ENCODE measurements around the gene PAM. TPM values are rescaled to one million over a fixed set of nuclear protein-coding genes. Genes with fewer than 3 reads are reported as not detected.
A peak's percentile ranks its signal among the peaks of the same experiment; 100 is the strongest.

Gene PAM
- polyA plus RNA-seq, 1 donor from 2014 or later, result 3.4 TPM

- H3K4me1 Mint-ChIP-seq, result peaks cover 4 to 6% (median 5%) of the 10 kb centered on the region in 3 donors
- no peaks in the 10 kb centered on the region for H3K9me3 Mint-ChIP-seq
- no peak overlapping the region for H3K27ac Mint-ChIP-seq
- no peaks in the 10 kb centered on the region for H3K27me3 Mint-ChIP-seq
- no peaks in the 10 kb centered on the region for H3K36me3 Mint-ChIP-seq
- peak overlapping the region in 1 of 4 donors; percentile 19 for H3K4me3 Mint-ChIP-seq
Measured at GRCh38 chr5:102801371-102801770, 46.3 kb downstream of the PAM start.

GRCh38 chr5:102802708-102803458 is 47.8 kb downstream of the PAM start:
- Mint-ChIP-seq H3K27me3 (no peaks in the 10 kb centered on the region), H3K4me3 (peak overlapping the region in 1 of 4 donors; percentile 16), H3K36me3 (no peaks in the 10 kb centered on the region), H3K4me1 (peaks cover 4 to 6% (median 5%) of the 10 kb centered on the region in 3 donors), H3K27ac (peak overlapping the region in 1 of 3 donors; percentile 71), H3K9me3 (no peaks in the 10 kb centered on the region)

GRCh38 chr5:102807878-102808502 is 52.9 kb downstream of the PAM start:
- Mint-ChIP-seq H3K27me3 (no peaks in the 10 kb centered on the region), H3K36me3 (no peaks in the 10 kb centered on the region), H3K4me3 (no peak overlapping the region), H3K27ac (no peak overlapping the region), H3K9me3 (no peaks in the 10 kb centered on the region), H3K4me1 (peaks cover 0 to 2% (median 2%) of the 10 kb centered on the region in 3 donors)

- Mint-ChIP-seq H3K36me3 (no peaks in the 10 kb centered on the region), H3K27me3 (no peaks in the 10 kb centered on the region), H3K9me3 (no peaks in the 10 kb centered on the region), H3K4me3 (no peak overlapping the region), H3K27ac (no peak overlapping the region), H3K4me1 (peaks cover 0 to 2% (median 0%) of the 10 kb centered on the region in 3 donors)
Measured at GRCh38 chr5:102809033-102809432, 53.9 kb downstream of the PAM start.

- peaks cover 9 to 13% (median 11%) of the 10 kb centered on the region in 3 donors for H3K4me1 Mint-ChIP-seq
- no peak overlapping the region for H3K27ac Mint-ChIP-seq
- no peaks in the 10 kb centered on the region for H3K9me3 Mint-ChIP-seq
- no peaks in the 10 kb centered on the region for H3K36me3 Mint-ChIP-seq
- no peaks in the 10 kb centered on the region for H3K27me3 Mint-ChIP-seq
- no peak overlapping the region for H3K4me3 Mint-ChIP-seq
Measured at GRCh38 chr5:102811972-102812371, 56.9 kb downstream of the PAM start.

GRCh38 chr5:102813740-102814139 is 58.6 kb downstream of the PAM start:
- H3K9me3 Mint-ChIP-seq, result no peaks in the 10 kb centered on the region
- no peak overlapping the region for H3K4me3 Mint-ChIP-seq
- H3K27ac Mint-ChIP-seq, result no peak overlapping the region
- H3K27me3 Mint-ChIP-seq, result no peaks in the 10 kb centered on the region
- H3K4me1 Mint-ChIP-seq, result peaks cover 9 to 13% (median 11%) of the 10 kb centered on the region in 3 donors
- no peaks in the 10 kb centered on the region for H3K36me3 Mint-ChIP-seq

GRCh38 chr5:102815084-102815483 is 60.0 kb downstream of the PAM start:
- H3K27ac Mint-ChIP-seq, result no peak overlapping the region
- H3K4me1 Mint-ChIP-seq, result peaks cover 9 to 13% (median 11%) of the 10 kb centered on the region in 3 donors
- no peaks in the 10 kb centered on the region for H3K36me3 Mint-ChIP-seq
- H3K4me3 Mint-ChIP-seq, result no peak overlapping the region
- no peaks in the 10 kb centered on the region for H3K9me3 Mint-ChIP-seq
- no peaks in the 10 kb centered on the region for H3K27me3 Mint-ChIP-seq

GRCh38 chr5:102815540-102816332 is 60.6 kb downstream of the PAM start:
- no peaks in the 10 kb centered on the region for H3K27me3 Mint-ChIP-seq
- H3K4me1 Mint-ChIP-seq, result peaks cover 9 to 13% (median 11%) of the 10 kb centered on the region in 3 donors
- H3K4me3 Mint-ChIP-seq, result no peak overlapping the region
- H3K27ac Mint-ChIP-seq, result no peak overlapping the region
- no peaks in the 10 kb centered on the region for H3K36me3 Mint-ChIP-seq
- no peaks in the 10 kb centered on the region for H3K9me3 Mint-ChIP-seq

- peaks cover 9 to 13% (median 11%) of the 10 kb centered on the region in 3 donors for H3K4me1 Mint-ChIP-seq
- no peak overlapping the region for H3K4me3 Mint-ChIP-seq
- no peaks in the 10 kb centered on the region for H3K9me3 Mint-ChIP-seq
- no peaks in the 10 kb centered on the region for H3K27me3 Mint-ChIP-seq
- no peak overlapping the region for H3K27ac Mint-ChIP-seq
- H3K36me3 Mint-ChIP-seq, result no peaks in the 10 kb centered on the region
Measured at GRCh38 chr5:102818345-102818744, 63.2 kb downstream of the PAM start.

GRCh38 chr5:102818934-102819333 is 63.8 kb downstream of the PAM start:
- Mint-ChIP-seq H3K4me3 (no peak overlapping the region), H3K27ac (no peak overlapping the region), H3K4me1 (peaks cover 9 to 13% (median 11%) of the 10 kb centered on the region in 3 donors), H3K36me3 (no peaks in the 10 kb centered on the region), H3K27me3 (no peaks in the 10 kb centered on the region), H3K9me3 (no peaks in the 10 kb centered on the region)

GRCh38 chr5:102819634-102820033 is 64.5 kb downstream of the PAM start:
- H3K4me1 Mint-ChIP-seq, result peaks cover 9 to 13% (median 11%) of the 10 kb centered on the region in 3 donors
- H3K36me3 Mint-ChIP-seq, result no peaks in the 10 kb centered on the region
- no peaks in the 10 kb centered on the region for H3K27me3 Mint-ChIP-seq
- no peaks in the 10 kb centered on the region for H3K9me3 Mint-ChIP-seq
- no peak overlapping the region for H3K4me3 Mint-ChIP-seq
- no peak overlapping the region for H3K27ac Mint-ChIP-seq

GRCh38 chr5:102823441-102823874 is 68.4 kb downstream of the PAM start:
- Mint-ChIP-seq H3K36me3 (no peaks in the 10 kb centered on the region), H3K27ac (no peak overlapping the region), H3K27me3 (no peaks in the 10 kb centered on the region), H3K9me3 (no peaks in the 10 kb centered on the region), H3K4me3 (no peak overlapping the region), H3K4me1 (no peaks in the 10 kb centered on the region)

- Mint-ChIP-seq H3K4me1 (no peaks in the 10 kb centered on the region), H3K27me3 (no peaks in the 10 kb centered on the region), H3K9me3 (no peaks in the 10 kb centered on the region), H3K4me3 (no peak overlapping the region), H3K27ac (no peak overlapping the region), H3K36me3 (peaks cover 1% of the 10 kb centered on the region)
Measured at GRCh38 chr5:102826629-102827028, 71.5 kb downstream of the PAM start.

- no peak overlapping the region for H3K4me3 Mint-ChIP-seq
- peaks cover 3% of the 10 kb centered on the region for H3K36me3 Mint-ChIP-seq
- H3K27me3 Mint-ChIP-seq, result no peaks in the 10 kb centered on the region
- no peaks in the 10 kb centered on the region for H3K4me1 Mint-ChIP-seq
- no peaks in the 10 kb centered on the region for H3K9me3 Mint-ChIP-seq
- H3K27ac Mint-ChIP-seq, result no peak overlapping the region
Measured at GRCh38 chr5:102830241-102830640, 75.1 kb downstream of the PAM start.

- H3K27ac Mint-ChIP-seq, result no peak overlapping the region
- H3K9me3 Mint-ChIP-seq, result no peaks in the 10 kb centered on the region
- H3K4me3 Mint-ChIP-seq, result no peak overlapping the region
- peaks cover 3% of the 10 kb centered on the region for H3K36me3 Mint-ChIP-seq
- H3K27me3 Mint-ChIP-seq, result no peaks in the 10 kb centered on the region
- no peaks in the 10 kb centered on the region for H3K4me1 Mint-ChIP-seq
Measured at GRCh38 chr5:102832445-102832844, 77.3 kb downstream of the PAM start.

Measured in IgD-negative memory B cell (primary cell).